ENCODE data around the gene FBXL20.

FBXL20 gene

GRCh38 chr17:39243155-39243554 lies 158.3 kb downstream of the FBXL20 start:
- ChIA-PET POLR2A (interaction anchor here (0.6 kb wide), 1 partner anchor 1794 kb away, joined by 3 read pairs; no protein-coding TSS in a partner anchor), CTCF (interaction anchor here (1.2 to 8.1 kb wide), 11 partner anchors 11 to 333 kb away, joined by 3 to 151 read pairs (median 10); partner anchors contain the start of gene CACNB1)
- no peak for TF ChIP-seq CTCF (IDR thresholded peaks at IDR 0.05; ENCODE audit: control extremely low read depth, extremely low read depth, low read depth, missing control alignments)
- DNase-seq (ENCODE audit: extremely low spot score) = no peak

GRCh38 chr17:39240631-39241030 lies 160.8 kb downstream of the FBXL20 start:
- no peak for TF ChIP-seq CTCF (IDR thresholded peaks at IDR 0.05; ENCODE audit: control extremely low read depth, extremely low read depth, low read depth, missing control alignments)
- POLR2A ChIA-PET = no interaction called here
- CTCF ChIA-PET = interaction anchor here (1.9 to 8.1 kb wide), 4 partner anchors 8 to 258 kb away, joined by 5 to 93 read pairs (median 10); no protein-coding TSS in a partner anchor
- no peak for DNase-seq (ENCODE audit: extremely low spot score)

GRCh38 chr17:39239640-39240314 lies 161.6 kb downstream of the FBXL20 start:
- ChIA-PET POLR2A (interaction anchor here (0.6 kb wide), 1 partner anchor 161 kb away, joined by 3 read pairs; the partner anchor contains the start of gene FBXL20), CTCF (interaction anchor here (0.7 to 6.8 kb wide), 10 partner anchors 9 to 184 kb away, joined by 3 to 71 read pairs (median 4); partner anchors contain the start of gene ARL5C)
- DNase-seq (ENCODE audit: extremely low spot score) = peak; percentile 78
- TF ChIP-seq CTCF (IDR thresholded peaks at IDR 0.05; ENCODE audit: control extremely low read depth, extremely low read depth, low read depth, missing control alignments) = peak; percentile 69

- POLR2A ChIA-PET = interaction anchor here (1.0 kb wide), 1 partner anchor 35 kb away, joined by 5 read pairs; no protein-coding TSS in a partner anchor
- DNase-seq (ENCODE audit: extremely low spot score) = no peak
- no peak for TF ChIP-seq CTCF (IDR thresholded peaks at IDR 0.05; ENCODE audit: control extremely low read depth, extremely low read depth, low read depth, missing control alignments)
- CTCF ChIA-PET = interaction anchor here (0.9 to 6.8 kb wide), 11 partner anchors 9 to 255 kb away, joined by 3 to 71 read pairs (median 5); no protein-coding TSS in a partner anchor
Observed at GRCh38 chr17:39238311-39238972, 163.0 kb downstream of the FBXL20 start.

GRCh38 chr17:39237586-39237985 lies 163.8 kb downstream of the FBXL20 start:
- ChIA-PET CTCF (interaction anchor here (1.1 to 6.8 kb wide), 10 partner anchors 8 to 253 kb away, joined by 3 to 71 read pairs (median 5); no protein-coding TSS in a partner anchor), POLR2A (no interaction called here)
- DNase-seq (ENCODE audit: extremely low spot score) = no peak
- TF ChIP-seq CTCF (IDR thresholded peaks at IDR 0.05; ENCODE audit: control extremely low read depth, extremely low read depth, low read depth, missing control alignments) = no peak

GRCh38 chr17:39236981-39237441 lies 164.4 kb downstream of the FBXL20 start:
- CTCF ChIA-PET = interaction anchor here (0.8 to 6.8 kb wide), 11 partner anchors 8 to 253 kb away, joined by 3 to 71 read pairs (median 5); no protein-coding TSS in a partner anchor
- TF ChIP-seq CTCF (IDR thresholded peaks at IDR 0.05; ENCODE audit: control extremely low read depth, extremely low read depth, low read depth, missing control alignments) = no peak
- DNase-seq (ENCODE audit: extremely low spot score) = peak; percentile 14
- POLR2A ChIA-PET = no interaction called here

All from GM10248 (cell line).